ENCODE results near the gene CHDH.

CHDH gene

GRCh38 chr3:53764026-53764775 lies 82.0 kb downstream of the CHDH start:
- in situ Hi-C loops (cut with HindIII; ENCODE audit: low sequenced_read_pairs) = no loop called here

- in situ Hi-C loops (cut with HindIII; ENCODE audit: low sequenced_read_pairs) = no loop called here
Measured at GRCh38 chr3:53763353-53763752, 82.9 kb downstream of the CHDH start.
